Mesenchymal stem cell (in vitro differentiated cells and primary cell): Measurements from ENCODE around the gene DIP2C.

Experiments used
- DNase-seq: peaks from one replicate; pipeline ENCODE4 v3.0.0-alpha.2; 2013
- H2AFZ ChIP-seq: one replicate; pipeline ENCODE4 v1.6.1; 2013; ENCODE audit warnings: low read depth, mild to moderate bottlenecking, control low read depth, inconsistent platforms, low read length, moderate library complexity
- H2AK5ac ChIP-seq: 2 replicates; pipeline ENCODE4 v1.6.1; 2013; ENCODE audit warnings: low read length, moderate library complexity, mild to moderate bottlenecking, inconsistent platforms; ENCODE audit not compliant: severe bottlenecking
- H2BK120ac ChIP-seq: one replicate; pipeline ENCODE4 v1.6.1; 2013; ENCODE audit warnings: low read depth, mild to moderate bottlenecking, inconsistent platforms, low read length, moderate library complexity
- H2BK12ac ChIP-seq, 2 experiments: one replicate each; pipeline ENCODE4 v1.6.1; 2013; ENCODE audit warnings: inconsistent platforms in 2 of 2, low read length in 2 of 2, mild to moderate bottlenecking in 2 of 2, moderate library complexity in 2 of 2, control low read depth in 1 of 2
- H2BK15ac ChIP-seq: one replicate; pipeline ENCODE4 v1.6.1; 2013; ENCODE audit warnings: mild to moderate bottlenecking, low read depth, inconsistent platforms; ENCODE audit not compliant: poor library complexity, severe bottlenecking
- H2BK5ac ChIP-seq: 2 replicates; pipeline ENCODE4 v1.6.1; 2013; ENCODE audit warnings: low read depth, mild to moderate bottlenecking, low read length, control low read depth, inconsistent platforms; ENCODE audit not compliant: poor library complexity, severe bottlenecking
- H3K14ac ChIP-seq, 2 experiments: one replicate each; pipeline ENCODE4 v1.6.1; 2013; ENCODE audit warnings: inconsistent platforms in 2 of 2, low read length in 2 of 2, control low read depth in 1 of 2, mild to moderate bottlenecking in 1 of 2, moderate library complexity in 1 of 2
- H3K18ac ChIP-seq, 2 experiments: one replicate each; pipeline ENCODE4 v1.6.1; 2013; ENCODE audit warnings: inconsistent platforms in 2 of 2, low read length in 2 of 2, control low read depth in 1 of 2, low read depth in 1 of 2, mild to moderate bottlenecking in 1 of 2
- H3K23ac ChIP-seq, 2 experiments: one replicate each; pipeline ENCODE4 v1.6.1; 2013; ENCODE audit warnings: inconsistent platforms in 2 of 2, low read length in 2 of 2, mild to moderate bottlenecking in 2 of 2, moderate library complexity in 2 of 2, control low read depth in 1 of 2
- H3K27ac ChIP-seq: 2 replicates; pipeline ENCODE4 v1.5.1; 2013; ENCODE audit warnings: mild to moderate bottlenecking, moderate library complexity, low read length, control low read depth, inconsistent platforms; ENCODE audit not compliant: poor library complexity, severe bottlenecking
- H3K27me3 ChIP-seq, 2 experiments: 2 replicates each; pipeline versions ENCODE4 v1.6.1 to v1.7.0; 2013; ENCODE audit warnings: low read length in 2 of 2, mild to moderate bottlenecking in 2 of 2, moderate library complexity in 2 of 2, control low read depth in 1 of 2, inconsistent platforms in 1 of 2; ENCODE audit not compliant: control insufficient read depth in 1 of 2, insufficient read depth in 1 of 2
- H3K36me3 ChIP-seq, 2 experiments: 2 replicates each; pipeline versions ENCODE4 v1.6.1 to v1.7.0; 2013; ENCODE audit warnings: low read length in 2 of 2, control low read depth in 1 of 2, inconsistent platforms in 1 of 2, low read depth in 1 of 2, mild to moderate bottlenecking in 1 of 2; ENCODE audit not compliant: insufficient read depth in 2 of 2, control insufficient read depth in 1 of 2
- H3K4ac ChIP-seq, 2 experiments: one replicate each; pipeline ENCODE4 v1.6.1; 2013; ENCODE audit warnings: inconsistent platforms in 2 of 2, low read length in 2 of 2, mild to moderate bottlenecking in 2 of 2, moderate library complexity in 2 of 2, control low read depth in 1 of 2, low read depth in 1 of 2
- H3K4me1 ChIP-seq: 2 replicates; pipeline ENCODE4 v1.6.1; 2013; ENCODE audit warnings: low read depth, low read length, control low read depth; ENCODE audit not compliant: control insufficient read depth, insufficient read depth
- H3K4me2 ChIP-seq: 2 replicates; pipeline ENCODE4 v1.6.1; 2013; ENCODE audit warnings: low read length, mild to moderate bottlenecking, inconsistent platforms; ENCODE audit not compliant: poor library complexity, severe bottlenecking
- H3K4me3 ChIP-seq, 2 experiments: 2 replicates each; pipeline versions ENCODE4 v1.5.1 to v1.7.0; 2013; ENCODE audit warnings: low read length in 2 of 2, mild to moderate bottlenecking in 2 of 2, control low read depth in 1 of 2, low read depth in 1 of 2; ENCODE audit not compliant: insufficient read depth in 1 of 2
- H3K79me1 ChIP-seq: replicated peaks from 2 replicates; pipeline ENCODE4 v1.6.1; 2013; ENCODE audit warnings: mild to moderate bottlenecking, control low read depth, low read length, inconsistent platforms; ENCODE audit not compliant: poor library complexity, severe bottlenecking
- H3K9ac ChIP-seq: 2 replicates; pipeline ENCODE4 v1.7.0; 2013; ENCODE audit warnings: mild to moderate bottlenecking, low read length, moderate library complexity
- H3K9me3 ChIP-seq: 2 replicates; pipeline ENCODE4 v1.7.0; 2013; ENCODE audit warnings: mild to moderate bottlenecking, low read length; ENCODE audit not compliant: control insufficient read depth
- H4K8ac ChIP-seq: one replicate; pipeline ENCODE4 v1.6.1; 2013; ENCODE audit warnings: inconsistent platforms, mild to moderate bottlenecking, low read length, moderate library complexity
- H4K91ac ChIP-seq: one replicate; pipeline ENCODE4 v1.6.1; 2013; ENCODE audit warnings: mild to moderate bottlenecking, low read length, inconsistent platforms
- WGBS: methylation state at CpG from one replicate; pipeline ENCODE4 v1.1.7; 2013; ENCODE audit warnings: mixed read lengths; 5-methylcytosine and 5-hydroxymethylcytosine counted together

Gene DIP2C

GRCh38 chr10:528173-529165 is 161.0 kb downstream of the DIP2C start:
- Histone ChIP-seq H3K4me3 (no peak overlapping the region), H3K14ac (no peak overlapping the region), H3K79me1 (peaks cover 55% of the 10 kb centered on the region), H3K9ac (no peak overlapping the region), H3K23ac (no peak overlapping the region), H3K4me1 (peaks cover 15% of the 10 kb centered on the region), H2BK5ac (no peak overlapping the region), H3K27me3 (no peaks in the 10 kb centered on the region), H3K4ac (no peak overlapping the region), H2AFZ (no peak overlapping the region), H2AK5ac (no peak overlapping the region), H3K9me3 (no peaks in the 10 kb centered on the region), H2BK120ac (no peak overlapping the region), H3K27ac (no peak overlapping the region), H2BK15ac (no peak overlapping the region), H3K18ac (no peak overlapping the region), H3K4me2 (no peak overlapping the region), H4K91ac (no peak overlapping the region), H2BK12ac (no peak overlapping the region), H3K36me3 (peaks cover 0 to 13% of the 10 kb centered on the region in 2 experiments), H4K8ac (no peak overlapping the region)
- no peak for DNase-seq
- 96% methylated on average over 36 of the region's 37 CpGs for WGBS

DNA sequence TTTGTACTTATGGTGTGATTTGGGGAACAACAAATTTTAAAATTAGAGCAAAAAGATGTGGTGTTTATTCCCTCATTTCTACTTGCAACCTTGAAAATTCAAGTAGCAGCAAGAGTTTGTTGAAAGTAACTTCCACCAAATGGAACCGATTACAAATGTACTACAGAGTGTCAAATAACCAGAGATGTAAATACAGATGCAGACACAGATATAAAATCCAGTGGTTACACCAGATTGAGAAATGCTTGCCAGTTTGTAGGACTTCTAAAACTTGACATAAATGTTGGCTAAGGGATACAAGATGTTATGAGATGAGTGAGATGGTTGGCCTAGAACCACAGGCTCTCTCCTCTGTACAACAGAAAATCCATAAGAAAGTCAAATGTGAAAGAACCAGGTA is 162.1 kb downstream of the DIP2C start:
- no peak overlapping the region for H3K14ac ChIP-seq
- H3K4me2 ChIP-seq, result no peak overlapping the region
- DNase-seq, result no peak
- no peak overlapping the region for H2BK15ac ChIP-seq
- H2AK5ac ChIP-seq, result no peak overlapping the region
- no peak overlapping the region for H3K4me3 ChIP-seq
- no peak overlapping the region for H4K8ac ChIP-seq
- WGBS, result no CpG with 5 or more reads among the region's 1 CpG
- no peaks in the 10 kb centered on the region for H3K27me3 ChIP-seq
- no peak overlapping the region for H3K18ac ChIP-seq
- H2AFZ ChIP-seq, result no peak overlapping the region
- H3K9ac ChIP-seq, result no peak overlapping the region
- no peak overlapping the region for H2BK120ac ChIP-seq
- no peak overlapping the region for H3K4ac ChIP-seq
- peaks cover 0 to 13% of the 10 kb centered on the region in 2 experiments for H3K36me3 ChIP-seq
- no peak overlapping the region for H4K91ac ChIP-seq
- H3K4me1 ChIP-seq, result peaks cover 15% of the 10 kb centered on the region
- H3K27ac ChIP-seq, result no peak overlapping the region
- H2BK5ac ChIP-seq, result no peak overlapping the region
- no peaks in the 10 kb centered on the region for H3K9me3 ChIP-seq
- no peak overlapping the region for H2BK12ac ChIP-seq
- no peak overlapping the region for H3K23ac ChIP-seq
- peaks cover 55% of the 10 kb centered on the region for H3K79me1 ChIP-seq

DNA sequence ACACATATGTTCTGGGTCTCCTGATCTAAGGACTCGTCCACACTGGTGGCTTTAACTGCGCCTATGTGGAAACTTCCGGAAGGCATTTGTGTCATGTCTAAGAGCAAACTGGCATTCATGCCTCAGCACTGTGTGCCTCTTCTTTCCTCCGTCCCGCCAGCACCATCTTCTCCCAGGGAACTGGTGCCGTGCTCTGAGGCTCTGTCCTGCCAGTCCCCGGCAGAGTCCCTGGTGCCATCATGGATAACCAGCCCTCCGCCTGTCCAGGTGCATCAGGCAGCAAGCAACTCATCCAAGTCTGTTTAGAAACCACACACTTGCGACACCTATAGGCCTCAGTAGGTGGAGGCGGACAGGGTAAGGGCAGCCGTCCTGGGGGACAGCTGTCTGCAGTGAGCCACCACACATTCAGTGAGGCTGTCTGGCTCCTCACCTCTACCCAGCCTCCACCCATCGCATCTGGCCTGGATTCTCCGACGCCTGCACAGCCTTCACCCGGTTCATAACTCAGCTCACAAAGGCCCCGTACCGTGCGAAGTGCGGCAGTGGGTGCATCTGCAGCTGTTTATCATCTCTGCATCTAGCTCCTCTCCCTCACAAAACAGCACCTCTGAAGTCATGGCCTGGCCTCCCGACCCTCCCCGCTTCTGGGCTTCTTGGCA is 162.7 kb downstream of the DIP2C start:
- Histone ChIP-seq H2BK5ac (no peak overlapping the region), H4K8ac (no peak overlapping the region), H3K4me3 (no peak overlapping the region), H2BK12ac (no peak overlapping the region), H3K27me3 (no peaks in the 10 kb centered on the region), H3K9me3 (no peaks in the 10 kb centered on the region), H3K18ac (no peak overlapping the region), H4K91ac (no peak overlapping the region), H2AK5ac (no peak overlapping the region), H3K27ac (no peak overlapping the region), H3K23ac (no peak overlapping the region), H3K36me3 (peaks cover 0 to 13% of the 10 kb centered on the region in 2 experiments), H3K4me2 (no peak overlapping the region), H3K4me1 (peaks cover 17% of the 10 kb centered on the region), H3K79me1 (peaks cover 54% of the 10 kb centered on the region), H2BK15ac (no peak overlapping the region), H3K4ac (no peak overlapping the region), H3K14ac (no peak overlapping the region), H2BK120ac (no peak overlapping the region), H3K9ac (no peak overlapping the region), H2AFZ (no peak overlapping the region)
- WGBS, result 97% methylated on average over 20 of the region's 21 CpGs
- DNase-seq, result no peak
